Measurements from ENCODE around the gene WNT8B.

WNT8B gene

GRCh38 chr10:100502926-100503494 is 40.2 kb downstream of the WNT8B start:
- H3F3A ChIP-seq (ENCODE audit: low read depth) = no peaks in the 10 kb centered on the region
- H3K79me2 ChIP-seq (ENCODE audit: insufficient read depth, low read length) = peaks cover 28% of the 10 kb centered on the region; the same call in 1 of the 2 replicates
- TF ChIP-seq CTCF (conservative IDR thresholded peaks at IDR 0.05; ENCODE audit: low read length) = no peak
- TF ChIP-seq EZH2phosphoT487 (IDR thresholded peaks at IDR 0.05; ENCODE audit: borderline replicate concordance) = no peak
- no peaks in the 10 kb centered on the region for H4K20me1 ChIP-seq (ENCODE audit: insufficient read depth, low read length, poor library complexity, severe bottlenecking)
- H3K4me1 ChIP-seq (ENCODE audit: insufficient read depth, low read length, poor library complexity, severe bottlenecking) = peaks cover 59% of the 10 kb centered on the region
- no peak overlapping the region for H3K9ac ChIP-seq (ENCODE audit: low read depth, low read length, poor library complexity, severe bottlenecking)
- no peak overlapping the region for H3K4me2 ChIP-seq (ENCODE audit: low read depth, low read length, poor library complexity, severe bottlenecking)
- peaks cover 28% of the 10 kb centered on the region; the same call in 1 of the 2 replicates for H3K36me3 ChIP-seq (ENCODE audit: insufficient read depth, low read length)
- H3K9me3 ChIP-seq (ENCODE audit: insufficient read depth, low read depth, low read length) = no peaks in the 10 kb centered on the region
- no peaks in the 10 kb centered on the region for H3K27me3 ChIP-seq (ENCODE audit: insufficient read depth, low read length, poor library complexity, severe bottlenecking)
- H2AFZ ChIP-seq (ENCODE audit: low read length) = no peak overlapping the region
- no peak overlapping the region for H3K4me3 ChIP-seq (ENCODE audit: low read length, poor library complexity, severe bottlenecking)
- H3K9me2 ChIP-seq (replicated peaks; ENCODE audit: low read depth, low read length) = no peaks in the 10 kb centered on the region

GRCh38 chr10:100504096-100504495 is 41.3 kb downstream of the WNT8B start:
- Histone ChIP-seq H3K36me3 (ENCODE audit: insufficient read depth, low read length) (peaks cover 28% of the 10 kb centered on the region; the same call in 1 of the 2 replicates), H3F3A (ENCODE audit: low read depth) (no peaks in the 10 kb centered on the region), H3K4me3 (ENCODE audit: low read length, poor library complexity, severe bottlenecking) (peak overlapping the region; percentile 67), H3K4me1 (ENCODE audit: insufficient read depth, low read length, poor library complexity, severe bottlenecking) (peaks cover 58% of the 10 kb centered on the region), H4K20me1 (ENCODE audit: insufficient read depth, low read length, poor library complexity, severe bottlenecking) (no peaks in the 10 kb centered on the region), H3K79me2 (ENCODE audit: insufficient read depth, low read length) (peaks cover 33% of the 10 kb centered on the region; the same call in 1 of the 2 replicates), H3K9ac (ENCODE audit: low read depth, low read length, poor library complexity, severe bottlenecking) (no peak overlapping the region), H3K9me3 (ENCODE audit: insufficient read depth, low read depth, low read length) (no peaks in the 10 kb centered on the region), H3K4me2 (ENCODE audit: low read depth, low read length, poor library complexity, severe bottlenecking) (no peak overlapping the region), H3K27me3 (ENCODE audit: insufficient read depth, low read length, poor library complexity, severe bottlenecking) (no peaks in the 10 kb centered on the region), H2AFZ (ENCODE audit: low read length) (no peak overlapping the region), H3K9me2 (replicated peaks; ENCODE audit: low read depth, low read length) (no peaks in the 10 kb centered on the region)
- TF ChIP-seq EZH2phosphoT487 (IDR thresholded peaks at IDR 0.05; ENCODE audit: borderline replicate concordance) (no peak), CTCF (conservative IDR thresholded peaks at IDR 0.05; ENCODE audit: low read length) (no peak)

- H3K9ac ChIP-seq (ENCODE audit: low read depth, low read length, poor library complexity, severe bottlenecking) = peak overlapping the region; percentile 16
- H3K4me2 ChIP-seq (ENCODE audit: low read depth, low read length, poor library complexity, severe bottlenecking) = peak overlapping the region; percentile 78
- H4K20me1 ChIP-seq (ENCODE audit: insufficient read depth, low read length, poor library complexity, severe bottlenecking) = no peaks in the 10 kb centered on the region
- H3K9me2 ChIP-seq (replicated peaks; ENCODE audit: low read depth, low read length) = no peaks in the 10 kb centered on the region
- H3K27me3 ChIP-seq (ENCODE audit: insufficient read depth, low read length, poor library complexity, severe bottlenecking) = no peaks in the 10 kb centered on the region
- TF ChIP-seq CTCF (conservative IDR thresholded peaks at IDR 0.05; ENCODE audit: low read length) (no peak), EZH2phosphoT487 (IDR thresholded peaks at IDR 0.05; ENCODE audit: borderline replicate concordance) (no peak)
- H3K4me3 ChIP-seq (ENCODE audit: low read length, poor library complexity, severe bottlenecking) = peak overlapping the region; percentile 67
- H3K4me1 ChIP-seq (ENCODE audit: insufficient read depth, low read length, poor library complexity, severe bottlenecking) = peaks cover 63% of the 10 kb centered on the region
- peaks cover 18% of the 10 kb centered on the region; the same call in 1 of the 2 replicates for H3K36me3 ChIP-seq (ENCODE audit: insufficient read depth, low read length)
- H3K79me2 ChIP-seq (ENCODE audit: insufficient read depth, low read length) = peaks cover 33% of the 10 kb centered on the region; the same call in 1 of the 2 replicates
- no peak overlapping the region for H2AFZ ChIP-seq (ENCODE audit: low read length)
- peaks cover 4% of the 10 kb centered on the region for H3F3A ChIP-seq (ENCODE audit: low read depth)
- H3K9me3 ChIP-seq (ENCODE audit: insufficient read depth, low read depth, low read length) = no peaks in the 10 kb centered on the region
Measured at GRCh38 chr10:100505164-100505563, 42.4 kb downstream of the WNT8B start.
